HG03558 (cell line): Measurements from ENCODE around the gene CYP11A1.

Experiments
- ATAC-seq: cut with Tn5 transposase; IDR thresholded peaks from one replicate; pipeline ENCODE4 v1.9.1; 2021; ENCODE audit warnings: moderate number of reproducible peaks; ENCODE audit not compliant: unreplicated experiment; ENCODE audit errors: extremely low read depth

Gene CYP11A1

DNA sequence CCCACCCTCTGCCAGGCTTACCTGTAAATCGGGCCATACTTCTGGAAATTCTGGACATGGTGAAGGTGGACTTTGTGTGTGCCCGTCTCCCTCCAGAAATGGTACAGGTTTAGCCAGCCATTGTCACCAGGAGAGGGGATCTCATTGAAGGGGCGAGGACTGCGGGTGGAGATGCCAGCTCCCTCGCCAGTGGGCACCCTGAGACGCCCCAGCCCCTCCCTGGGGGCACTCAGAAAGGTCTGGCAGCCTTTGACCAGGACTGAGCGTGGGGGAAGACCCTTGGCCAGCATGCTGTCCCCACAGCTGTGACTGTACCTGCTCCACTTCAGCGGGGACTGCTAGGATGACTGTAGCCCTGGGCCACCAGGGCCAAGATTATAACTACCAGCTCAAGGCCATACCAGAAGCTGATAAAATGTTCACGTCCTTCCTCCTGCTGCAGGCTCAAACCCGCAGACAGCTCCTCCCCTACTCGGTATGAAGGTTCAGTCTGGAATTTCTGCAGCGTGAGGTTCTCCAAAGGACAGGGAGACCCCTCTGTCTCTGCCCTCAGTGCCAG lies at the start of gene CYP11A1:
Gene CYP11A1, minus strand, starts transcription at position 351 of the 559 bp plus-strand sequence. Its CDS starts 61 bp downstream, at position 290.
- ATAC-seq, result no peak

DNA sequence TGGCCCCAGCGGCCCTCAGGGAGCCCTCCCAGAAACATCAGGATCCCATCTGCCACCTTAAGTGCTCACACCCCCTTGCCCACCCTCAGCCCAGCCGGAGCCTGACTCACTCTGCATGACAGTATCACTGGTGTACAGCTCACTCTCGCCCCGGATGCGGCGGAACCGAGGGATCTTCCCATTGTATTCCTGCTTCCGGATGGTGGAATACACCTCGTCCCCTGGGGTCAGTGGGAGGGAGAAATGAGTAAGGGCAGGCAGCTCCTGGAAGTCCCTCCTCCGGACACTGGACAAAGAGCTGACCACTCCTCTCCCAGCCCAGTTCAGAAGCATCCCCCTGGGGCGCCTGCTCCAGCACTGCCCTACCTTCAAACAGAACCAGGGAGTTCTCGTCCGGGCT lies 49.8 kb upstream of the CYP11A1 start:
- no peak for ATAC-seq

DNA sequence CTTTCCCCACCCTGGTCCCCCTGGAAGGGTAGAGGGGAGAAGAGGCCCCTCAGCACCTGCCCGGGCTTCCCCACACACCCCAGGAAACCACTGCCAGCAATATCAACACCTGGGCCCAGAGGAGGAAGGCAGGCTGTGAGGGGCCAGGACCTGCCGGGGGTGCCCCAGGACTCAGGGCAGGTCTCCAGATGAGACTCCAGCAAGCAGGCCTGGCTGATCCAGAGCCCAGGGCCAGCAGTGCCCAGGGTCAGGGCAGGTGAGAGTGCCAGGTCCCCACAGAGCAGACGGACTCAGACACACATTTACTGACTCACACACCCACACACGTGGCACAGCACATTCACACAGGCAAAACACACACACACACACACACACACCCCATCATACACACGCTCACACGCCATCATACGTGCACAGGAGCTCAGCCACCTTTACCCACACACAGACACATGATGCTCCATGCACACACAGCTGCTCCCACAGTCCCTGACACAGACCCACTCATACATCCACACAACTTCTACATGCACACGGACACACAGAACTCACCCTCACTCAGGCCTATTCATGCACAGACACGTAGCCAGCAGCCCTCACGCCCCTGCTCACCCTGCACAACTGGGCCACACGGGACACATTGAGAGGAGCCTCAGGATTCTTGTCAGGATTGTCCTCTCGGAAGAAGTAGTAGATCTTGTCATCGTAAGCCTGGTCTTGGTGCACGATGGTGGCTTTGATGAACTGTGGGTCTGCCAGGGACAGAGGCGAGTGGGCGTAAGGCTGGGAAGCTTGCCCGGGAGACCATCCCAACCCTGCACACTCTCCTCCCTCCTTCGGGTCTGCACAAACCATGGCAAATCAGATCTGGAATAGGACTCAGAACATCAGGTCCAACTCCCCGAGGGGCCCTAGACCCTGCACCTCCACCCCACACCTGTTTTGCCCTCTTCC lies 48.8 kb upstream of the CYP11A1 start:
- no peak for ATAC-seq

DNA sequence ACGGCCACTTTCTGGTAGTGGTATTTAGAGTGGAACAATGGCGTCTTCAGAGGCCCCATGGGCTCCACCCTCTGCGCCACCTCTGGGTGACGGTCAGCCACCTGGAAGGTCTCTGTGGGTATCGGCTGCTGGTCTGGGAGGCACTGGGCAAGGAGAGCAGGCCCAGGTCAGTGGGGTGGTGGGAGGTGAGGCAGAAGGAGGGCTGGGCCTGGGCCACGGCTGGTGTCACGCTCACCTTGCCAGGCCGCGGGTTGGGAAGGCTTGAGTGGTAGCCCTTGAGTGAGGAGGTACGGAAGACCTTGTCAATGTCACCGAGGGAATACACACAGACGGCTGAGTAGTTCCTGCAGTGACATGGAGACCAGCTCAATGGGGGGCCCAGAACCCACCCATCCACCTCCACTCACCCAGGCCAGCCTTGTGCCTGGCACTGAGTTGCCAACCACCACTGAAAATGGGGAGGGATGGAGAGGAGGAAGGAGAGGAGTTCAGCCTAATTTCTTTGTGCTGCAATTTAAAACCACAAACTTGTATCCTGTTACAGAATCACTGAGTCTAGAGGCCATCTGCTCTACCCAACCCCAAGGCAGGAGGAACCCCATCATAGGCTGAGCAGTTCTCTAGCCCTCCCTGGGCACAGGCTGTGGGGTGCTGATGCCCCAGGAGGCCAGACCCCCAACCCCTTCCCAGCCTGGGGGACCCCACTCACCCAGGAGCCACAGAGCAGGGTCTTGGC lies 47.3 kb upstream of the CYP11A1 start:
- ATAC-seq, result no peak

DNA sequence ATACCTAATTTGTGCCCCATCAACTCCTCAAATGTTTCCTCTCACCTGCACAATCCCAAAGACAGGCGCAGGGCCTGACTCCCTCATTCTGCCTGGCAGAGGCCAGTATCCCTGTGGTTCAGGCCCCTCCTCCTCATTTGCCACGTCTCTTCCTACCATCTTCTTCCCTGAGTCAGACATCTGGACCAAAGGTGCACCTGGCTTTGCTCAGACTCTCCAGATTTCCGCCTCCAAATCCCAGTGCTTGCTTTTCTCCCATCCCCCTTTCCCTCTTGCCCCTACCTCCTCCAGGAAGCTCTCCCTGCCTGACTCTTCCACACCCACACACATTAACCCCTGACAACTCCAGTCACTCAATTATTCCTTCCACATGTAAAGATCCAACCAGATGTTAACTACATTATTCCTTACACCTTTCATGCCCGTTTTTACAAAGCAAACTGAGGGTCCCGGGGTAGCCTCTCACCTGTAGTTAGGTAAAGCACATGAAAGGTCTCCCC lies 46.7 kb upstream of the CYP11A1 start:
- ATAC-seq, result no peak

DNA sequence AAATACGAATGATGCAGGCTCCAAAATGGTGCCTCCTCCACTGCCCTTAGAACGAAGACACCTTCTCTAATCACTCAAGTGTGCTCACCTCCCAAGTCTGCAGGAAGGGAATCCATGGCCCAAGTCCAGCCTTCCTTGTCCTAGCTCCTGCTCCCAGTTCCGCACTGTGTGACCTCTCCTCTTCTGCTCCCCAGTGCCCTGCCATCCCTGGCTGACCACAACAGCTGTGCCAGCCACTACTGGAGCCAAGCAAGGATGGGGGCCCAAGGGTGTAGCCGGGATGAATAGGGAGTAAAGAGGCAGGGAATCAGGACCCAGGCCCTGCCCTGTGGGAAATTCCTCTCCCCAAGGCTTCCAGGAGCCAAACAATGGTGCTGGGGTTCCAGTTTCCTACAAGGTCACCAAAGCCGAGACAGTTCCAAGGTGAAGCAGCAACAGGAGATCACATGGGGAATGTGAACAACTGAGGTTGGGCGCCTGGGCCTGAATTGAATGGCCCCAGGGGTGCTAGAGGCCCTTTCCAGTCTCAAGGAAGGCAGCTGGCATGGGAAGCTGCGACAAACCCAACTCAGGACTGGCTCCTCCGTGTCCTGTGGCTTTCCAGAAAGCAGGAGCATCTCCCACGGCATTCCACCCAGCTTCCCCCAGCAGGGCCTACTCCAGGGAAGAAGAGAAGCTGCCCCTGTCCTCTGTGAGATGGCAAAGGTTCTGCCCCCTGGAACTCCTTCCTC lies 46.1 kb upstream of the CYP11A1 start:
- ATAC-seq, result no peak

DNA sequence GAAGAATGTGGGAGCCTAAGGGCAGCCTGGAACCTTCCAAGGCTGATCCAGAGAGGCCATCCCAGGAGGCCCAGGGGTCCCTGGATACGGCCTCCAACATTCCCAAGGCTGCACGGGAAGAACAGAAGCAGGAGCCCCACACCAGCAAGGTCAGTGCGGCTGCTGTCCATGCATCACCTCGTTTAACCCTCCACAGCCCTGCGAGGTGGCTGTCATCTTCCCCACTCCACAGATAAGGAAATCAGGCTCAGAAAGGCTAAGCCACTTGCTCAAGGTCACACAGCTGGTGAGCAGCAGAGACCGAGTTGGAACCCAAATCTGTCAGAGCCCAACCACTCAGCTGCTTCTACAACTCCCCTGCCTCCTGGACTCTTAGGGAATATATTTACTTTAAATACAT lies 44.7 kb upstream of the CYP11A1 start:
- ATAC-seq, result no peak

DNA sequence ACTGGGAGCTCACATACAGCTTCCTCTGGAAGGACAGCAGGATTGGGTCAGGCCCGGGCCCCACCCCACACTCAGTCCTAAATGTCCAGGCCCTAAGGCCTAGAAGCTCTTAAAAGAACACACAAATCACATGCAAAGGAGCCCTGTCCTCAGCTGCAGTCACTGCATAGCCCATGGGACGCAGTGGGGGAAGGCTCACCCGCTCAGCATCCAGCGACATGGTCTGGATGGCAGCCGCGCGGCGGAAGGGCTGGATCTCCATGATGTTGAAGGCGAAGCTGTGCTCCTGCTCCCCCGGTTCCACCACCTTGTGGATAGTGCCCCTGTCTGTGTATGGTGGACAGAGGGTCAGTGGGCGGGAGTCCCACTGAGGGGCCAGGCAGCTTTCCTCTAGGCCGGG lies 44.2 kb upstream of the CYP11A1 start:
- no peak for ATAC-seq

DNA sequence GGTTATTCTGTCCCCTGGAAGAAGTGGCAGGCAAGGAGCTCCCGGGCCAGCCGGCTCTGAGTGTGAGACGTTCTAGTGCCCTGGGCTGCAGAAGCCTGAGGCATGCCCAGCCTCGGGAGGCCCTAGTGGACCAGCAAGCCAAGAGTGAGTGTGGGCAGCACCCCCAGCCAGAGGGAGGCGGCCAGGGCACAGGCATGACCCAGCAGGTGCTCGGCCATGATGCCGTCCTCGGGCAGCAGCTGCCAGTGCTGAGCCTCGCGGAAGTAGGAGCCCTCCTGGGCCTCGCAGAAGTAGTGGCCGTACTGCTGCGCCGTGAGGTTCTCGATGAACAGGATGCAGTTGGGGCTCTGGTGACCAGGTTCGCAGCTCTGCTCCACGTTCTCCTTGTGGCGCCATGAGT lies 43.1 kb upstream of the CYP11A1 start:
- no peak for ATAC-seq

DNA sequence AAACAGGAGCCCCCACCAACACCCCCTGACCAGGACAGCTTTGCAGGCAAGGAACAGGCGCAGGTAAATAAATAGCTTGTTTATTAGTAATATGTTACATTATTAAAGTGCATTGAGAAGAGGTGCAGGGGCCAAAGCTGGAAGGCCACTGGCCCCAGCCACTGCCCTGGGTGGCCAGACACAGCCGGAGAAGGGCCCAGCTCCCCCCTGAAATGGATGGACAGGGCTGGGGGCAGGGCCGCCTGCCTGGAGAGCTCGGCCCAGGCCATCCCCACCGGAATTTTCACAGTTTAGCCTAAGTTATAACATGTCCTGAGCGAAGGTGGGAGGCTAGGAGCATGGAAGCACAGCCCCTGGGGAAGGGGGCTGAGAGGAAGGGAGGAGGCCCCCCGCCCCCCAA lies 41.8 kb upstream of the CYP11A1 start:
- no peak for ATAC-seq

DNA sequence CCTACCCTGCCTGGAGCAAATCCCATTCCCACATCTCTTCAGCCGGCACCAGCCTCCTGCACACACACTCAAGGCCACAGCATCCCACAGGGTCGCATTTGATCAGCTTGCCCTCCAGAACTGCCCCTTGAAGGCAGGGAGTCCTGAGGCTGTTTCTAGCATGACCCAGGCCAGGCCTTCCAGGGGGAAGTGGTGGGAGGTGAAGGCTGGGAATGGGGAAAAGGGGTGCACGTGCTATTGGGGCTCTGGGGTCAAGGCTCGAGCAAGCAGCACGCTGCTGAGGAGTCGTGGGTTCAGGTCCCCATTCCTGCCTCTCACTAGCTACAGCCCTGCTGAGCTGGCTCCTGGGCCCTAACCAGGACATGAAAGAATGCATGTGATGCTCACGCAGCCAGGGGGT lies 41.4 kb upstream of the CYP11A1 start:
- no peak for ATAC-seq

DNA sequence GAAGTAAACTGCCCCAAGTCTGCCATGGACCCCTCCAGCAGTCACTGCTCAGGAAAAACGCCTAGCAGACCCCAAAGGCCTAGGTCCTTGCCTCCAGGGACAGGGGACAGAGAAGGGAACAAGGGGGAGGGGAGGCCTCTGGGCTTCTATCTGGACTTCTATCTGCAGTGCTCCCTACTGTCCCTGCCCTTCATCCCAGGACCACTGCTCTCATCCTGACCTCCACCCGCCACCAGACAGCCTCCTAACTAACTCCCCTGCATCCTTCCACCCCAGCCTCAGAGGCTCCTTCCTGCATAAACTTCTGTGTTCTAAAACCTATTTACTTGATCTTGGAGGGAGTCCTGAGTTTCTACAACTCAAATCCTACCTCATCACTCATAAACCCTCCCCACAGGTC lies 40.9 kb upstream of the CYP11A1 start:
- no peak for ATAC-seq

DNA sequence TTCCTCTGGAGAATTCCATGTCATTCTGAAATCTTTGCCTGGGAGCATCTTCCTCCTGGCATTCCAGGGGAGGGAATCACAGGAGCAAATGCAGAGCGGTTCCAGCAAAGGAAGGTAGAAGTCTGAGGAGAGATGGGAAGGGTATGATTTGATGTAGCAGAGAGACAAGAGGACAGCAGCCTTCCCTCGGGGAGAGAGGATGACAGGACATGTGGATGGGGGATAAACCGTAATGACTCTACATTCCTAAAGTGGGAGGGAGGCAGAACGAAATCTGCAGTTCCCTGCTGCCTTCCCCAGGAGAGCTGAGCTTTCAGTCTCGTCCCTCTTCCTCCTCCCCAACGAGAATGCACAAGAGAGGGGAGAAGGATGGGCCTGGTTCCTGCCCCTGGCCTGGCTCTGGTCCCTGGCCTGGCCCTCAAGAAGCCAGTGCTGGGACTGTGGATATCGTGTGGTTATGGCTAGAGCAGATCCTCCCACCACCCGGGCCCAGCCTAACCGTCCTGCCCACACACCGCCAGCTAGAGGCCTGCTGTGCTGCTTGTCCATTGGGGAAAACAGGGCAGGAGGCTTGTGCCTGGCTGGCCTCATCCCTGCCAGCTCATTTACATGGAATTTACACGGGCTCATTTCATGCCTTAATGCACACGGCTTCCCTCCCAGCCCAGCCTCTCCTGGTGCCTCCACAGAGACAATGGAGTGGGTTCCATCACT lies 39.7 kb upstream of the CYP11A1 start:
- no peak for ATAC-seq

DNA sequence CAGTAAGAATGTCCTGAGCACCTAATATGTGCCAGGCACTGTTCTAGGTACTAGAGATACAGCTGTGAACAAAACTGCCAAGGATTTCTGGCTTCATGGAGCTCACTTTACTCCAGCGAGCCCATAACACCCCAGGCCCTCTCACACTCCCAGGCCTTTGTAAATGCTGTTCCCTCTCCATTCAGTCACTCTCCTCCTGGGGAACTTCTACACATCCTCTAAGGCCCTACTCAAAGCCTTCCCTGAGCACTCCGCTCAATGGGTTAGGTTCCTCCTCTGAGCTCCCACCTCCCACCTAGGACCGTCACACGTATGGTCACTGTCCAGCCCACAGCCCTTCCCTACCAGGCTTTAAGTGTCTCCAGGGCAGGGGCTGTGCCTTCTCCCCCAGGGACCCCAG lies 39.1 kb upstream of the CYP11A1 start:
- ATAC-seq, result no peak

DNA sequence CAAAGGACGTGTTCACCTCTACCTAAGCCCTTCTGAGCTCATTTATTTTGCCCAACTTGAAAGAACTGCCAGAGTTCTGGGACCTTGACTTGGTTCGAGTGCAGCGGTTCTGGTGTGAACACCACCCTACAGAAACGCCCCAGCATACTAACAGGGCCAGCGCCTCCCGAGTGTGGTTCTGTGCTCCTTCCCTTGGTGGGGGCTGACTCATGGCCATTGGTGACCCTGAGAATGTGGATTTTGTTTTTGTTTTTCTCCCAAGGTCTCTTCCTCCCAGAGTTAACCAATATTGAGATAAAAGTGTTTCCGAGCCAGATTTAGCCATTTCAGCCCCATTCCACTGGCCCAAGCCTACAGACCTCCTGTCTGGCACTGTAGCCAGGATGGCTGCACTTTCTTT lies 38.4 kb upstream of the CYP11A1 start:
- ATAC-seq, result no peak

DNA sequence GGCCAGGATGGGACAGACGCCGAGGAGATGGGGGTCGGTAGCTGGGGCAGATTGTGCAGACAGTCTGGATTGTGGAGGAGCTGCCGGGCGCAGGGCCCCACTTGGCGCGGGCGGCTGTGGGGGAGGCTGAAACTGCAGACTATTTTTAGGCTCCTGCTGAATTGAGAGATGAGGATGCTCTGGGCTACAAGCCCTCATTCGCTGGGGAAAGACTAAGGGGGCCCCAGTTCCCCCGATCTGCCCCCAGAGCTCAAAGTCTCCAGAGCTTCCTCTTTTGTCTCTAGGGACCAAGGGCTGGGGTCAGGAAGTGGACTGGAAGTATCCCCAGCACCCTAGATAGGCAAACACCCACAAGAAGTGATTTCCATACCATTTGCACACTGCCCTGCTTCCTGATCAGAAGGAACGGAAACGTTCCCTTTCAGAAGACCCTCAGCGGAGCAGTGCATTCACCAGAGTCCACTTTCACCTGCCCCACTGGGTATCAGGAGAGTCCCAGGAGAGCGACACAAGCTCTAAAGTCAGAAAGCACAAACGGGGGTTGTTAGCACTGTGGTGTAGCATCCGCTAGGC lies 36.6 kb upstream of the CYP11A1 start:
- ATAC-seq, result no peak

DNA sequence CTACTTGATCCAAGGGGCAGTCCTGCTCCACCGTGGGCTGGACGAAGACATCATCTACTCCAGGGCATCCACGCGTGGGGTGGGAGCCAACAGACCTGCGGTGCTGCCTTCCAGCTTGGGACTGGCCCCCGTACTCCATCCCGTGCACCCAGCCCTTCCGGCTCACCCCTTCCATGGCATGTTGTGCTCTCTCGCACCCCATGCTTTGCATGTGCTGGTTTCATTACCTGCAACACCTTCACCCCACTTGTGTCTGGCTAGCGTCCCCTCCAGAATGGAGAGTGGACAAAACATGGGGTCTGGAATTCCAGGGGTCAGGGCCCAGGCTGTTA lies 36.1 kb upstream of the CYP11A1 start:
- no peak for ATAC-seq

DNA sequence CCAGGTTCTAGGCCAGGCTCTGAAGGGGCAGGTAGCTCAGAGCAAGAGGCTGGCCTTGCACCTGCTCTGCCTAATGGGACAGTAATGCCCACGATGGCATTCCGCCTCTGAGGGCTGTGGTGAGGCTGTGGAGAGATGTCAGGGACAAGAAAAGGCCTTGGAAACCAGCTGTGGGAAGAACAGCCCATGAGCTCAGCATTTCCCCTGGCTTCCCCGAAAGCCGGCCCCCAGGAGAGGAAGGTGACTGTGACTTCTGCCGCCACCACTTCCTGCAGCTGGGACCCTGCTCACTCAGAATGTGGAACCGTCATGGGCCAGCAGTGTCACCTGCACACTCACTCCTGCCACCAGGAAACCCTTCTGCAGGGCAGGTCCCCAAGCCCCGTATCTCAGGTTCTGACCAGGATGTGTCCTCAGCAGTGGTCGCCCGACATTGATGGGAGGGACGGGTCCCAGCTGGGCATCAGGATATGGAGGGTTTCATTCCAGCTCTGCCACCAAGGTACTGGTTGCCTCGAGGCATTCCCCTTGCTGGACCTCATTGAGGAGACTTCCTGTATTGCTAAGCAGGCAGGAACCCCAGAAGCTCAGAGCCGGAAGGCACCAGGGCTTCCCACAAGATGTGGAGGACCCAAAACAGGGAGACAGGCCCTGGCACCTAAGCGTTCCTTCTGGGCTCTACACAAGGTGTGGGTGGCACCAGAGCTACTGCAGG lies 35.6 kb upstream of the CYP11A1 start:
- ATAC-seq, result no peak

DNA sequence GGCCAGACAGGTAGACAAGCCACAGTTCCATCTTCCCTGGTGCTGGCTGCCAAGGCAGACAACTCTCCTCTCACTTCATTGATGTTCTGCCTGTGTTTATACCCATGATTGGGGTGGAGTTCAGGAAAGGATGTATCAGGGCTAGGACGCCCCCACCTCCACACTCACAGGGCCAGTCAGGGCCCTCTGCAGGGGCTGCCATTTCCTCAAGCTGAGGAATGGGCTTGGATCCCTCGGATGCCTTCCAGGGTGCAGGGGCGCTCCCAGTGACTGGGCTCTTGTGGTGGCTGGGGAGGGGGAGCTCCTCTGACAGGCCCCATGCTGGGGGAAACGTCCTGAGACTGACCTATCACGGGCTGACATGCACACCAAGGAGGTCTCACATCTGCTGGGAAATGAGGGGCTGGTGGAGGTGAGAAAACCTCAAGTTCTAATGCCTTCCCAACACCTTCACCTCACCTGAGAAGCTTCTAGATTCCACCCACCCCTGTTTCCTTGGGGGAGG lies 34.9 kb upstream of the CYP11A1 start:
- ATAC-seq, result no peak
